Testis (tissue), 3 donors: ENCODE measurements around the gene CDH4. TPM values are rescaled to one million over a fixed set of nuclear protein-coding genes. Genes with fewer than 3 reads are reported as not detected.

ENCODE experiments used
- DNase-seq: peaks from one replicate; pipeline ENCODE4 v3.0.0-alpha.2; 2019
- H3K27ac ChIP-seq, 2 donors: fragments of 200-600 bp; sonication (generic); one replicate each; pipeline ENCODE4 v1.5.1; 2019
- H3K27me3 ChIP-seq: fragments of 200-600 bp; sonication (generic); one replicate; pipeline ENCODE4 v1.5.1; 2019
- H3K36me3 ChIP-seq: fragments of 200-600 bp; sonication (generic); one replicate; pipeline ENCODE4 v1.5.1; 2017; ENCODE audit warnings: low read depth; ENCODE audit errors: missing control alignments
- H3K4me1 ChIP-seq: fragments of 200-600 bp; sonication (generic); one replicate; pipeline ENCODE4 v1.5.1; 2019
- H3K4me3 ChIP-seq, 2 donors: fragments of 200-600 bp; sonication (generic); one replicate each; pipeline ENCODE4 v1.5.1; 2017 to 2019
- H3K9me3 ChIP-seq: fragments of 200-600 bp; sonication (generic); one replicate; pipeline ENCODE4 v1.5.1; 2017
- CTCF ChIP-seq, 3 experiments: fragments of 450-650 bp in 2 of 3; fragments of 200-600 bp in 1 of 3; sonication (generic) in 1 of 3; IDR thresholded peaks; one replicate each; pipeline ENCODE4 v1.5.1; 2016 to 2019; ENCODE audit warnings: antibody characterized with exemption in 3 of 3, mild to moderate bottlenecking in 2 of 3, moderate library complexity in 1 of 3
- POLR2A ChIP-seq: fragments of 450-650 bp; IDR thresholded peaks from one replicate; pipeline ENCODE4 v1.6.1; 2017; ENCODE audit warnings: antibody characterized with exemption, mild to moderate bottlenecking, moderate library complexity
- WGBS, 2 donors: methylation state at CpG; one replicate each; pipeline ENCODE4 v1.1.5; 2018; 5-methylcytosine and 5-hydroxymethylcytosine counted together
- intact Hi-C: fragments of 100-400 bp; cut with DNase I; formaldehyde crosslinking; loops from one replicate; pipeline ENCODE4 v1.15.1; 2023; ENCODE audit warnings: low total_unique reads
- polyA plus RNA-seq: library from polyadenylated mRNA; stranded (reverse); fragments of 350-450 nt; fragmentation: Illumina TruSeq; extraction: RNeasy Lipid Tissue Mini Kit (QIAGEN cat#74804); gene quantifications from one replicate; pipeline ENCODE4 v1.2.3, GENCODE V29; 2014; ENCODE audit warnings: low read depth, low replicate concordance; ENCODE audit not compliant: insufficient read depth
- total RNA-seq, 2 donors: library from RNA; depleted of rRNA; stranded (reverse); fragments of >200 nt; gene quantifications; one replicate each; pipeline ENCODE4 v1.2.3, GENCODE V29; 2016

Gene CDH4
- total and polyA plus RNA-seq, 3 donors from 2014 or later = 1.4 to 3.3 (median 1.9) TPM

- H3K4me3 ChIP-seq = no peak overlapping the region
- H3K9me3 ChIP-seq = no peaks in the 10 kb centered on the region
- 87 to 96% methylated on average over 4 of the region's 4 CpGs for WGBS, 2 donors
- H3K27ac ChIP-seq = no peak overlapping the region
- no peaks in the 10 kb centered on the region for H3K36me3 ChIP-seq
- H3K27me3 ChIP-seq = no peaks in the 10 kb centered on the region
- no peaks in the 10 kb centered on the region for H3K4me1 ChIP-seq
- intact Hi-C loops = no loop called here
- DNase-seq = no peak
- TF ChIP-seq CTCF (IDR thresholded peaks at IDR 0.05) = no peak
- TF ChIP-seq POLR2A = no peak
Measured at GRCh38 chr20:61502433-61502832, 250.4 kb downstream of the CDH4 start.

GRCh38 chr20:61503106-61503505, 251.0 kb downstream of the CDH4 start:
- Histone ChIP-seq H3K9me3 (no peaks in the 10 kb centered on the region), H3K27ac (no peak overlapping the region), H3K27me3 (no peaks in the 10 kb centered on the region), H3K4me3 (no peak overlapping the region), H3K36me3 (no peaks in the 10 kb centered on the region), H3K4me1 (no peaks in the 10 kb centered on the region)
- DNase-seq = no peak
- TF ChIP-seq POLR2A (no peak), CTCF (IDR thresholded peaks at IDR 0.05) (no peak)
- intact Hi-C loops = no loop called here
- WGBS, 2 donors = 86 to 96% methylated on average over 7 of the region's 7 CpGs

DNA sequence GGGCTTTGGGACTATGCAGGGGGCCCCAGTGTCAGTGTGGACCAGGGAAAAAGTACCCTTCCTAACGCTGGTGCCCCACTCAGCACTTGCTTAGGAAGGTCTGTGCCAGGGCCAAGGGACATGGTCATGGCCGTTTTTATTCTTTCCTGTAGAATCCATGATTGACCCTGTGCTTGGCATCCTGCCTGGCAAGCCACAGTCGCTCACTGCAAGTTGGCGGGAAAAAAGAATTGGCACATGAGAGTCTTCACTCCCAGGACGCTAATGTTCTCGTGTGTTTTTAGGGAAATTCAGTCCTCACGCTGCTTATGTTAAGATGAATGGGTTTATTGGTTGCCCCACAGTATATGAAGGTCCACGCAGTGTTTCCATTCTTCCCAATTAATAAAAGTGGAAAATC, 253.4 kb downstream of the CDH4 start:
- intact Hi-C loops = no loop called here
- 84 to 87% methylated on average over 8 of the region's 8 CpGs for WGBS, 2 donors
- Histone ChIP-seq H3K4me1 (no peaks in the 10 kb centered on the region), H3K36me3 (no peaks in the 10 kb centered on the region), H3K9me3 (no peaks in the 10 kb centered on the region), H3K27ac (no peak overlapping the region), H3K4me3 (no peak overlapping the region), H3K27me3 (no peaks in the 10 kb centered on the region)
- no peak for DNase-seq
- TF ChIP-seq CTCF (IDR thresholded peaks at IDR 0.05) (no peak), POLR2A (no peak)

DNA sequence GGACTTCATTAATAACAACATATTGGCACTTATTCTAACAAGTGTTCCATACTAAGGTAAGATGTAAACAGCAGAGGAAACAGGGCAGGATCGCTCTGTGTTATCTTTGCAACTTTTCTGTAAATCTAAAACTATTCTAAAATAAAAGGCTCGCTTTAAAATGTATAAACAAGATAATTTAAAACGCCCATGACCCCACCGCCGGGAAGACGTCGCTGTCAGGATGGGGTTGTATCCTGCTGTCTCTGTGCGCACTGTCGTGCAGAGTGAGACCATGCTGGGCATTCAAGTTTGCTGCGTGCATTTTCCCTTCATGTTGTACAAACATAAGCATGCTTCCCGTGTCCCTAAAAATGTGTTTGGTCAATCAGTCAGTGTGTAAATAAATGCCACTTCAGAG, 255.7 kb downstream of the CDH4 start:
- TF ChIP-seq CTCF (IDR thresholded peaks at IDR 0.05) = no peak
- TF ChIP-seq POLR2A = no peak
- no peak for DNase-seq
- intact Hi-C loops = no loop called here

DNA sequence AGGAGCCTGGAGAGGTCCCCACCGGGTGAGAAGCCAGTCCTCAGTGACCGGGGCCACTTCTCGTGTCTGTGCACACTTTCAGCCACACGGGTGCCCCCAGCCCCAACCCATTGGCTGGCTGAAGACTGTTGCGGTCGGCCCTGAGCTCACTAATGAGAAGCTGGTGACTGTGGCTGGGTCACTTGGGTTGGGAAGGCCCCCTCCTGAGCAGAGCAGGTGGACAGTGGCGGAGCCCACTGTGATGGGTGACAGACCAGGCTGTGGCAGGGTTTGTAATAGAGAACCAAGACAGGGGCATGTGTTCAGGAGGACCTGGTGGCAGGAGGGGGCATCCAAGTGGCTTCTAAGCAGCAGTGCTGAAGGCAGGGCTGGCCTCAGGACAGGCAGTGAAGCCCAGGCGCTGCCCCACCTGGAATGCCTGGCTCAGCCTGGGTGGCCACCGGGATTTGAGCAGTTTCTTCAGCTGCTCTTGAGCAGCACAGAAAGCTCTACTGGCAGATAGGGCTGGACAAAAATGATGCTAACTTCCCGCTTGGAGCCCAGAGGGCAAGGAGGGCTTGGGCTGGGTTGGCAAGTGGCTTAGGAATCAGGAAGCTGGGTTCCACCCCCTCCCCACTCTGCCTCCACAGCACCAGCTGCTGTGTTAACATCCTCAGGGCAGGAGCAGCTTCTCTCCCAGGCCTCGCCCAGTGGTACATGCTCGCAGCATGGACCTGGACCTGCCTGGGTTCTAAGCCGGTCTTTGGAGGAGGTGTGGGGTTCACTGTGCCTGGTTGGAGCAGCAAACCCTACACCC, 256.4 kb downstream of the CDH4 start:
- TF ChIP-seq CTCF (IDR thresholded peaks at IDR 0.05) (no peak), POLR2A (no peak)
- Histone ChIP-seq H3K4me3 (no peak overlapping the region), H3K4me1 (no peaks in the 10 kb centered on the region), H3K27me3 (no peaks in the 10 kb centered on the region), H3K36me3 (no peaks in the 10 kb centered on the region), H3K27ac (no peak overlapping the region), H3K9me3 (no peaks in the 10 kb centered on the region)
- intact Hi-C loops = no loop called here
- no peak for DNase-seq
- 87 to 90% methylated on average over 6 to 13 of the region's 13 CpGs for WGBS, 2 donors

More for the DNA sequence above, 255.7 kb downstream of the CDH4 start:
- Histone ChIP-seq H3K36me3 (no peaks in the 10 kb centered on the region), H3K4me1 (no peaks in the 10 kb centered on the region), H3K27ac (no peak overlapping the region), H3K27me3 (no peaks in the 10 kb centered on the region), H3K9me3 (no peaks in the 10 kb centered on the region), H3K4me3 (no peak overlapping the region)
- 76 to 80% methylated on average over 11 of the region's 11 CpGs for WGBS, 2 donors
